HepG2 (cell line): ENCODE measurements around the gene AGXT. TPM values are rescaled to one million over a fixed set of nuclear protein-coding genes. Genes with fewer than 3 reads are reported as not detected.

Experiments
- BHLHE40 ChIP-seq: IDR thresholded peaks from 2 replicates; pipeline ENCODE4 v1.6.1; 2011; ENCODE audit warnings: low read length, improper control_type of control experiment
- CENPX ChIP-seq: sonication (generic); formaldehyde crosslinking; IDR thresholded peaks from 2 replicates; pipeline ENCODE4 v1.9.0; 2021; ENCODE audit warnings: mild to moderate bottlenecking, missing genetic modification reagents, moderate library complexity
- ELF4 ChIP-seq: sonication (generic); formaldehyde crosslinking; IDR thresholded peaks from 2 replicates; pipeline ENCODE4 v1.5.0; 2020; ENCODE audit warnings: missing genetic modification reagents, mild to moderate bottlenecking, moderate library complexity, borderline replicate concordance
- FOXC1 ChIP-seq: sonication (generic); formaldehyde crosslinking; IDR thresholded peaks from 2 replicates; pipeline ENCODE4 v1.8.0; 2022; ENCODE audit warnings: mild to moderate bottlenecking, missing genetic modification reagents, borderline replicate concordance
- FOXO4 ChIP-seq: sonication (generic); formaldehyde crosslinking; conservative IDR thresholded peaks from 2 replicates; pipeline ENCODE4 v1.8.1; 2023; ENCODE audit warnings: missing genetic modification reagents
- GTF2F1 ChIP-seq: fragments of 150-350 bp; IDR thresholded peaks from 2 replicates; pipeline ENCODE4 v1.6.1; 2014; ENCODE audit warnings: low read length
- HNRNPL ChIP-seq: fragments of 200-400 bp; formaldehyde crosslinking; IDR thresholded peaks from 2 replicates; pipeline ENCODE4 v1.6.1; 2017; ENCODE audit warnings: mild to moderate bottlenecking, low read depth, low read length
- KLF12 ChIP-seq: sonication (generic); formaldehyde crosslinking; IDR thresholded peaks from 2 replicates; pipeline ENCODE4 v1.4.0; 2020; ENCODE audit warnings: missing genetic modification reagents, borderline replicate concordance
- MED13 ChIP-seq: sonication (generic); formaldehyde crosslinking; IDR thresholded peaks from 2 replicates; pipeline ENCODE4 v1.5.0; 2020; ENCODE audit warnings: missing genetic modification reagents
- MYC ChIP-seq: sonication (generic); formaldehyde crosslinking; IDR thresholded peaks from 2 replicates; pipeline ENCODE4 v1.9.0; 2021; ENCODE audit warnings: missing genetic modification reagents, borderline replicate concordance
- PCBP1 ChIP-seq: fragments of 200-400 bp; formaldehyde crosslinking; IDR thresholded peaks from 2 replicates; pipeline ENCODE4 v1.6.1; 2017; ENCODE audit warnings: mild to moderate bottlenecking, low read depth, low read length, borderline replicate concordance
- SRSF4 ChIP-seq: fragments of 200-400 bp; formaldehyde crosslinking; IDR thresholded peaks from one replicate; pipeline ENCODE4 v1.6.1; 2018; ENCODE audit warnings: mild to moderate bottlenecking, low read depth, low read length, moderate library complexity; ENCODE audit not compliant: poor library complexity, severe bottlenecking
- ZHX1 ChIP-seq: sonication (generic); formaldehyde crosslinking; IDR thresholded peaks from 2 replicates; pipeline ENCODE4 v1.8.1; 2022; ENCODE audit warnings: low read depth, mild to moderate bottlenecking, missing genetic modification reagents
- ZNF143 ChIP-seq: sonication (generic); formaldehyde crosslinking; IDR thresholded peaks from 2 replicates; pipeline ENCODE4 v1.4.0; 2020; ENCODE audit warnings: missing genetic modification reagents
- ZNF235 ChIP-seq: sonication (generic); formaldehyde crosslinking; IDR thresholded peaks from 2 replicates; pipeline ENCODE4 v1.8.1; 2023; ENCODE audit warnings: mild to moderate bottlenecking, missing genetic modification reagents, borderline replicate concordance
- ZNF709 ChIP-seq: sonication (generic); formaldehyde crosslinking; IDR thresholded peaks from 2 replicates; pipeline ENCODE4 v1.5.0; 2020; ENCODE audit warnings: mild to moderate bottlenecking, missing genetic modification reagents
- ZNF816 ChIP-seq: sonication (generic); formaldehyde crosslinking; IDR thresholded peaks from 2 replicates; pipeline ENCODE4 v1.8.0; 2022; ENCODE audit warnings: missing genetic modification reagents, mild to moderate bottlenecking, borderline replicate concordance
- ZNF839 ChIP-seq: sonication (generic); formaldehyde crosslinking; IDR thresholded peaks from 2 replicates; pipeline ENCODE4 v1.4.0; 2020; ENCODE audit warnings: missing genetic modification reagents, mild to moderate bottlenecking, borderline replicate concordance
- polyA plus RNA-seq, 8 experiments: library from polyadenylated mRNA; depleted of rRNA in 3 of 8; stranded (reverse) in 7 of 8; unstranded in 1 of 8; fragments of >200 nt; fragmentation: Illumina TruSeq in 4 of 8; extraction: Trizol in 4 of 8; gene quantifications; 2 replicates each; pipeline versions ENCODE4 v1.2.1 to v1.2.3, GENCODE V29; 2011 to 2016; ENCODE audit warnings: low read depth in 4 of 8, missing spikeins in 1 of 8, mixed read lengths in 1 of 8; ENCODE audit not compliant: insufficient read depth in 1 of 8
- total RNA-seq, 5 experiments: library from RNA; depleted of rRNA; stranded (reverse); fragments of >200 nt; fragmentation: Illumina TruSeq; extraction: Trizol; gene quantifications; 2 replicates each; pipeline ENCODE4 v1.2.3, GENCODE V29; 2016; ENCODE audit warnings: low read depth in 1 of 5
- TF ChIP-seq, protein P1 (sequence below): IDR thresholded peaks from 2 replicates; pipeline ENCODE4 v1.6.1; 2016; ENCODE audit warnings: low read depth
- TF ChIP-seq, protein P2 (sequence below): sonication (generic); formaldehyde crosslinking; IDR thresholded peaks from 2 replicates; pipeline ENCODE4 v1.5.1; 2020; ENCODE audit warnings: mild to moderate bottlenecking, missing genetic modification reagents

The AGXT gene
- total and polyA plus RNA-seq, 2 of the 13 experiments (the other 11 are each of a cell fraction or from before 2014, with no cell fraction given): 41.9 to 96.1 TPM

GRCh38 chr2:240873805-240874714 lies 5.4 kb downstream of the AGXT start (continued):
- TF ChIP-seq KLF12 (CRISPR knock-in tag): no peak
- TF ChIP-seq FOXO4 (CRISPR knock-in tag): no peak
- TF ChIP-seq ZNF709: peak; percentile 85
- TF ChIP-seq, protein P1, sequence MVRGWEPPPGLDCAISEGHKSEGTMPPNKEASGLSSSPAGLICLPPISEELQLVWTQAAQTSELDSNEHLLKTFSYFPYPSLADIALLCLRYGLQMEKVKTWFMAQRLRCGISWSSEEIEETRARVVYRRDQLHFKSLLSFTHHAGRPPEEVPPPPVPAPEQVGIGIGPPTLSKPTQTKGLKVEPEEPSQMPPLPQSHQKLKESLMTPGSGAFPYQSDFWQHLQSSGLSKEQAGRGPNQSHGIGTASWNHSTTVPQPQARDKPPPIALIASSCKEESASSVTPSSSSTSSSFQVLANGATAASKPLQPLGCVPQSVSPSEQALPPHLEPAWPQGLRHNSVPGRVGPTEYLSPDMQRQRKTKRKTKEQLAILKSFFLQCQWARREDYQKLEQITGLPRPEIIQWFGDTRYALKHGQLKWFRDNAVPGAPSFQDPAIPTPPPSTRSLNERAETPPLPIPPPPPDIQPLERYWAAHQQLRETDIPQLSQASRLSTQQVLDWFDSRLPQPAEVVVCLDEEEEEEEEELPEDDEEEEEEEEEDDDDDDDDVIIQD (CRISPR knock-in tag): peak; percentile 97
- peak; percentile 96 for TF ChIP-seq FOXC1
- peak; percentile 94 for TF ChIP-seq BHLHE40
- TF ChIP-seq SRSF4: no peak
- TF ChIP-seq, protein P2, sequence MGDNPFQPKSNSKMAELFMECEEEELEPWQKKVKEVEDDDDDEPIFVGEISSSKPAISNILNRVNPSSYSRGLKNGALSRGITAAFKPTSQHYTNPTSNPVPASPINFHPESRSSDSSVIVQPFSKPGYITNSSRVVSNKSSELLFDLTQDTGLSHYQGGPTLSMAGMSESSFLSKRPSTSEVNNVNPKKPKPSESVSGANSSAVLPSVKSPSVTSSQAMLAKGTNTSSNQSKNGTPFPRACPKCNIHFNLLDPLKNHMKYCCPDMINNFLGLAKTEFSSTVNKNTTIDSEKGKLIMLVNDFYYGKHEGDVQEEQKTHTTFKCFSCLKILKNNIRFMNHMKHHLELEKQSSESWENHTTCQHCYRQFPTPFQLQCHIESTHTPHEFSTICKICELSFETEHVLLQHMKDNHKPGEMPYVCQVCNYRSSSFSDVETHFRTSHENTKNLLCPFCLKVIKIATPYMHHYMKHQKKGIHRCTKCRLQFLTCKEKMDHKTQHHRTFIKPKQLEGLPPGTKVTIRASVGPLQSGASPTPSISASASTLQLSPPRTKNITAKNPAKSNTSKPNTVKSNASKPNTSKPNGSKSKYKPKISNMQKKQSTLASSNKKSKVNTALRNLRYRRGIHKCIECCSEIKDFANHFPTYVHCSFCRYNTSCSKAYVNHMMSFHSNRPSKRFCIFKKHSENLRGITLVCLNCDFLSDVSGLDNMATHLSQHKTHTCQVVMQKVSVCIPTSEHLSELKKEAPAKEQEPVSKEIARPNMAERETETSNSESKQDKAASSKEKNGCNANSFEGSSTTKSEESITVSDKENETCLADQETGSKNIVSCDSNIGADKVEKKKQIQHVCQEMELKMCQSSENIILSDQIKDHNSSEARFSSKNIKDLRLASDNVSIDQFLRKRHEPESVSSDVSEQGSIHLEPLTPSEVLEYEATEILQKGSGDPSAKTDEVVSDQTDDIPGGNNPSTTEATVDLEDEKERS (CRISPR knock-in tag): peak; percentile 87; the same call in 1 of the 2 replicates
- TF ChIP-seq ZNF816 (CRISPR knock-in tag): no peak
- no peak; the same call in 1 of the 2 replicates for TF ChIP-seq ZNF839
- no peak for TF ChIP-seq ZNF235 (CRISPR knock-in tag)
- TF ChIP-seq HNRNPL: peak; percentile 98
- TF ChIP-seq ZHX1: peak; percentile 92
- no peak for TF ChIP-seq ELF4 (CRISPR knock-in tag)
- TF ChIP-seq ZNF143 (CRISPR knock-in tag): 0 out of 2 replicates have a peak, but pooled peaks have one; percentile 34
- no peak for TF ChIP-seq GTF2F1
- TF ChIP-seq PCBP1: no peak
- TF ChIP-seq MED13 (CRISPR knock-in tag): no peak
- no peak for TF ChIP-seq CENPX (CRISPR knock-in tag)
- TF ChIP-seq MYC (CRISPR knock-in tag): peak; percentile 95; the same call in 1 of the 2 replicates
